IPS-NIHi7 (cell line): Measurements from ENCODE around the gene PDSS1.

Experiments
- DNase-seq: peaks from one replicate; pipeline ENCODE4 v3.0.0; 2012; ENCODE audit warnings: mixed read lengths; ENCODE audit errors: extremely low spot score

PDSS1 gene

GRCh38 chr10:26698909-26699308 lies 1.4 kb downstream of the PDSS1 start:
- no peak for DNase-seq

GRCh38 chr10:26699631-26700030 lies 2.1 kb downstream of the PDSS1 start:
- no peak for DNase-seq

- DNase-seq, result no peak
Observed at GRCh38 chr10:26700884-26701630, 3.6 kb downstream of the PDSS1 start.

GRCh38 chr10:26703096-26703495 lies 5.6 kb downstream of the PDSS1 start:
- no peak for DNase-seq

GRCh38 chr10:26703974-26704373 lies 6.5 kb downstream of the PDSS1 start:
- no peak for DNase-seq

- no peak for DNase-seq
Observed at GRCh38 chr10:26706206-26706605, 8.7 kb downstream of the PDSS1 start.

- DNase-seq, result no peak
Observed at GRCh38 chr10:26706936-26707335, 9.4 kb downstream of the PDSS1 start.

- DNase-seq, result no peak
Observed at GRCh38 chr10:26711324-26711723, 13.8 kb downstream of the PDSS1 start.

GRCh38 chr10:26714415-26715136 lies 17.1 kb downstream of the PDSS1 start:
- DNase-seq, result no peak

GRCh38 chr10:26715137-26715487 lies 17.6 kb downstream of the PDSS1 start:
- no peak for DNase-seq

- DNase-seq, result no peak
Observed at GRCh38 chr10:26717476-26717875, 20.0 kb downstream of the PDSS1 start.

- DNase-seq, result no peak
Observed at GRCh38 chr10:26721561-26721960, 24.1 kb downstream of the PDSS1 start.

- DNase-seq, result no peak
Observed at GRCh38 chr10:26723016-26723415, 25.5 kb downstream of the PDSS1 start.

- DNase-seq, result peak; percentile 59
Observed at GRCh38 chr10:26725837-26726727, 28.6 kb downstream of the PDSS1 start.

- no peak for DNase-seq
Observed at GRCh38 chr10:26727005-26727404, 29.5 kb downstream of the PDSS1 start.

GRCh38 chr10:26728957-26729356 lies 31.5 kb downstream of the PDSS1 start:
- DNase-seq, result no peak

- DNase-seq, result no peak
Observed at GRCh38 chr10:26729395-26729794, 31.9 kb downstream of the PDSS1 start.

- DNase-seq, result no peak
Observed at GRCh38 chr10:26730552-26730951, 33.1 kb downstream of the PDSS1 start.

- peak; percentile 28 for DNase-seq
Observed at GRCh38 chr10:26733750-26734568, 36.5 kb downstream of the PDSS1 start.

GRCh38 chr10:26735435-26735834 lies 37.9 kb downstream of the PDSS1 start:
- DNase-seq, result no peak

- DNase-seq, result no peak
Observed at GRCh38 chr10:26737730-26738129, 40.2 kb downstream of the PDSS1 start.
